ENCODE results near the gene CD48.

The CD48 gene

DNA sequence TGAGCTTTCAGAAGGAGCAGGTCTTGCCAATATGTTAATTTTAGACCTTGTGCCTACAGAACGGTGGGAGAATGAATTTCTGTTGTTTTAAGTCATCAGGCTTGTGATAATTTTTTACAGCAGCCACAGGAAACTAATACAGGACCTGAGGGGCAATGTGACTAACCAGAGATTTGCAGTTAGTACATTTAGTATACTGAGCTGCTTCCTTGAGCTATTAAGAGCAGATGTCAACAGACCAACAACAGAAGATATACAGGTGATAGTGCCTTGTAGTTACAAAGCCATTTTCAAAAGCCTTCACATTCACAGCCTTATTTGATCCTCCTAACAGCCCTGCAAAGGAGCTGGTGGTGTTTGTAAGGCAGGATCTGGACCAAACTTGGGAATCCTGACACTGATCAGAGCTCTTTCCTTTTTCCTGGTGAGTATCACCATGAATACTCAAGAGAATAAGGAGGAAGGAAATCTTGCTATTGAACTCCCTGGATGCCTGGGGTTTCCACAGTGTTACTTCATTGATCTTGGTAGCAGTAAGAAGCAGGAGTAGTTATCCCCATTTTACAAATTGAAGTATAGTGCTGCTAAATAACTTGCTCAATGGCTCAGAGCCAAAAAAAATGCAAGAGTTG is 60.1 kb downstream of the CD48 start:
- FAIRE-seq (no peak), DNase-seq (ENCODE audit: insufficient read length, low spot score) (no peak)
- TF ChIP-seq, protein P1, sequence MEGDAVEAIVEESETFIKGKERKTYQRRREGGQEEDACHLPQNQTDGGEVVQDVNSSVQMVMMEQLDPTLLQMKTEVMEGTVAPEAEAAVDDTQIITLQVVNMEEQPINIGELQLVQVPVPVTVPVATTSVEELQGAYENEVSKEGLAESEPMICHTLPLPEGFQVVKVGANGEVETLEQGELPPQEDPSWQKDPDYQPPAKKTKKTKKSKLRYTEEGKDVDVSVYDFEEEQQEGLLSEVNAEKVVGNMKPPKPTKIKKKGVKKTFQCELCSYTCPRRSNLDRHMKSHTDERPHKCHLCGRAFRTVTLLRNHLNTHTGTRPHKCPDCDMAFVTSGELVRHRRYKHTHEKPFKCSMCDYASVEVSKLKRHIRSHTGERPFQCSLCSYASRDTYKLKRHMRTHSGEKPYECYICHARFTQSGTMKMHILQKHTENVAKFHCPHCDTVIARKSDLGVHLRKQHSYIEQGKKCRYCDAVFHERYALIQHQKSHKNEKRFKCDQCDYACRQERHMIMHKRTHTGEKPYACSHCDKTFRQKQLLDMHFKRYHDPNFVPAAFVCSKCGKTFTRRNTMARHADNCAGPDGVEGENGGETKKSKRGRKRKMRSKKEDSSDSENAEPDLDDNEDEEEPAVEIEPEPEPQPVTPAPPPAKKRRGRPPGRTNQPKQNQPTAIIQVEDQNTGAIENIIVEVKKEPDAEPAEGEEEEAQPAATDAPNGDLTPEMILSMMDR (IDR thresholded peaks at IDR 0.05; ENCODE audit: insufficient read depth, missing control alignments) = no peak

DNA sequence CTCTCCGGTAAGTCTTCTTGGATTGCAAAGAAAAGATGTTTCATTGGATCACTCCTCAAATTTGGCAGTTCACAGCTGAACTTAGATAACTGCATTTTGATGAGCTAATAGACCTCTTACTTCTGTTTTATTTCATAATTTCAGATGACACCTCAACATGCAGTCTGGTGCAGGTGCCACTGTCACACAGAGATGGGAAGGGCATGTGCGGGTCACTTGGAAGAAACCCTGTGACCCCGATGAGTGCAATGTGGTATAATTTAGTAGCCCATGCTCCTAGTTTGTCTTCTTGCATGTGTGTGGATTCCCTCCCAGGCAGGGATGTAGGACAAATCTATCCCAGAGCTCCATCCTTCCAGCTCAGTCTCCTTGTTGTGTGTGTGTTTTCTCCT is 64.3 kb downstream of the CD48 start:
- FAIRE-seq (no peak), DNase-seq (ENCODE audit: insufficient read length, low spot score) (no peak)

DNA sequence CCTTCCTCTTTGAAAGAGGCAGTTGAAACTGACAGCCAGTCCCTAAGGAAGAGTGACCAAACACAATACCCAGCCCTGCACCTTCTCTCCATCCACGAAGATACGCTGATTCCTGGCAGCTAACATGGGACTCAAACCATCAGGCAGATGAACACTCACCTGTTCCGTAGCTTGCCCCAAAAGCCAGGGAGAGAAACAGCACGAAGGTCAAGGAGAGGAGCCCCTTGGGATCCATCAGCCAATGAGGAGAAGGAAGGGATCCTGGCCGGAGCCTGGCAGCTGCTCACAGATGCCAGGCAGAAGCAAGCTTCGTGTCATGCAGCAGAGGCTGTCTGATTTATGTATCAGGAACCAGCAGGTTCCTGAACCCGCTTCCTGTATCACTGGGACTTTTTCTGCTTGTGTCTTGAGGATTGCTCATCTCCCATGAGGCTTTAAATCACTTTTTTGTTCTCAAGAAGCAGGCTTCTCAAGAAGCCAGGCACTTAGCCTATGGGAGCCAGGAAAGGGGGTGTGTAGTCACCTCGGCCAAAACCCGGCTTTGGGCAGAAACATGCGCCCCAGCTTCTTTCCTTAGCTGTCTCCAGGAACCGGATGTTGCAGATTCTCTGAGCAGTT is 64.8 kb downstream of the CD48 start, which contains the start of gene SLAMF1:
Gene SLAMF1 (minus strand): TSS at position 334 of the 618 bp plus-strand sequence. CDS start 99 bp downstream, at position 235.
- TF ChIP-seq, protein P1 (IDR thresholded peaks at IDR 0.05; ENCODE audit: insufficient read depth, missing control alignments) = no peak
- FAIRE-seq (no peak), DNase-seq (ENCODE audit: insufficient read length, low spot score) (no peak)

More for the DNA sequence above, 64.3 kb downstream of the CD48 start:
- TF ChIP-seq, protein P1 (IDR thresholded peaks at IDR 0.05; ENCODE audit: insufficient read depth, missing control alignments) = no peak

DNA sequence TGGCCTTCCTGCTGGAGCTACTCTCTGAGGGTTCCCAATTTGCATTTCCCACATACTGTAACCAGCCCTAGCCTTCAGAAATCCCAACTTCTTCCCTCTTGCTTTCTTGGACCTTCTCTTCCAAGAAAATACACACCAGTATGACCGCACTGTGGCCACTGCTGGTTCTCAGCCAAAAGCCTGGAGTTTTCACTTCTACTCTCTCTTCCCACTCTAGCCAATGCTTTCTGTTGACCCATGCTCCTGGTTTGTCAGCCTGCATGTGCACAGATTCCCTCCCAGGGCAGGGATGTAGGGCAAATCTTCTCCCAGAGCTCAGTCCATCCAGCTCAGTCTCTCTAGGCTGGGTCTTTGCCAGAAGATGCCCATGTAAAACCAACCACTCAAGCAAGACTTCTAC is 65.4 kb downstream of the CD48 start:
- DNase-seq (ENCODE audit: insufficient read length, low spot score) (no peak), FAIRE-seq (no peak)
- TF ChIP-seq, protein P1 (IDR thresholded peaks at IDR 0.05; ENCODE audit: insufficient read depth, missing control alignments) = no peak

DNA sequence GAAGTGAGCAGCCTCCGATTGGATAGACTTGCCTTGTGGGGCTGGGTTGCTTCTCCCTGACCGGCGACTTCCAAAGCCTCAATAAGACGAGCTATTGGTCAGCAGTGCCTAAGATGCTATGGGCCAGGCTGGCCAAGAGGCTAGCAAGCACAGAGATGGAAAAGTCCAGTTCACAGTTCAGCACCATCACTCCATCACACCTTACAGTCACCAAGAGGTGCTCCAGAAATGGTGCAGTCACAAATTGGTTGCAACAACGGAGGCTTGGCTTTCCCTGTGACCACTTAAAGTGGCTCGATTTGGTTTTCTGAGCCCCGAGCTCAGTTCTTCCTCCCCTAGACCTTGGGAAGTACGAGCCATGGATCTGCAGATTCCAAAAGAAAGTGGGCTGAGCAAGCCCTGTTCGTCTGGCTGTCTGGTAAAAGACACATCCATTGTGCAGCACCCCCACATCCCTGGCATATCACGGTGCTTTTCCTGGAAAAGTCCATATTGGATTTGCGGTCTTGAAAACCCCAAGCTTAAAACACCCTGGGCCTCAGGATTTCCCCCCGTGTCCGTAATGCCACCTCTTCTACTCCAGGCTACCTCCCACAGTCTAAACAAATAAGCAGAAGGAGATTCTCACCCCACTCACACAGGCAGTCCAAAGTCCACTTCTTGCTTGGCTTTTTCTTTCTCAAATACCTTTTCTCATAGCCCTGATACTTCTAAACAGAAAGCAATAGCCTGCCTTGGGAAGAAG is 66.1 kb downstream of the CD48 start:
- TF ChIP-seq, protein P1 (IDR thresholded peaks at IDR 0.05; ENCODE audit: insufficient read depth, missing control alignments) = no peak
- DNase-seq (ENCODE audit: insufficient read length, low spot score) = no peak
- no peak for FAIRE-seq

DNA sequence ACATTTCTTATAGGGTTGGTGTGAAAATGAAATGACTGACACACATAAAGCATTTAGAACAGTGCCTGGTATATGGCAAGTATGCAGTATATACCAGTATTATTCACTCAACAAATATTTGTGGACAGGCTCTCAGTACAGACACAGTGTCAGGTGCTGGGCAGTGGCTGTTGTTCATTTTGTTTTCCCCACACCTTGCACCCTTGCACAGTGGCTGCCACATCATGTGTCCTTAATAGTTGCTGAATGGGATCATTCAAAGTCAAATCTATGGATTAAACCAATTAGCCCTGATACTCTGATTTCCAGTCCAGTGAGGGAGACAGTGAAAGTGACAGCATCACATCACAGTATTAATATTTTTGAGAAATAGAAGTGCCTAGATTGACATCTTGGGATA is 67.2 kb downstream of the CD48 start:
- DNase-seq (ENCODE audit: insufficient read length, low spot score) (no peak), FAIRE-seq (no peak)
- TF ChIP-seq, protein P1 (IDR thresholded peaks at IDR 0.05; ENCODE audit: insufficient read depth, missing control alignments) = no peak
